ENCODE results near the gene ATP6V1D. TPM values are rescaled to one million over a fixed set of nuclear protein-coding genes. Genes with fewer than 3 reads are reported as not detected.

ATP6V1D gene
- total and polyA plus RNA-seq, 2 experiments from 2014 or later: 61.5 to 105 TPM

GRCh38 chr14:67370830-67371229 lies 11.2 kb upstream of the ATP6V1D start (continued):
- no peak for TF ChIP-seq ZNF114 (CRISPR knock-in tag; IDR thresholded peaks at IDR 0.05)
- TF ChIP-seq STAT1 (IDR thresholded peaks at IDR 0.05; ENCODE audit: unreplicated experiment): no peak
- no peak for TF ChIP-seq EZH2phosphoT487 (IDR thresholded peaks at IDR 0.05; ENCODE audit: unreplicated experiment)
- TF ChIP-seq REST (IDR thresholded peaks at IDR 0.05; ENCODE audit: unreplicated experiment): no peak
- no peak for TF ChIP-seq NANOG (IDR thresholded peaks at IDR 0.05; ENCODE audit: borderline replicate concordance)
- TF ChIP-seq CREB1 (CRISPR knock-in tag; IDR thresholded peaks at IDR 0.05; ENCODE audit: low read depth): no peak
- TF ChIP-seq CTCF (conservative IDR thresholded peaks at IDR 0.05; ENCODE audit: low read depth in 2 of 2): no peak

GRCh38 chr14:67365476-67365875 lies 5.9 kb upstream of the ATP6V1D start:
- Mint-ChIP-seq H3K27ac (no peak overlapping the region), H3K4me1 (peaks cover 9% of the 10 kb centered on the region; the same call in 2 of the 3 replicates), H3K4me3 (no peak overlapping the region), H3K36me3 (ENCODE audit: low read depth) (peaks cover 61% of the 10 kb centered on the region), H3K9me3 (no peaks in the 10 kb centered on the region), H3K27me3 (ENCODE audit: insufficient read depth, low read depth, poor library complexity) (peaks cover 2% of the 10 kb centered on the region)
- no peaks in the 10 kb centered on the region for H3K9me2 ChIP-seq (ENCODE audit: insufficient read depth)
- H3F3A ChIP-seq (replicated peaks; ENCODE audit: low read depth): no peaks in the 10 kb centered on the region
- no peaks in the 10 kb centered on the region for H3K27me3 ChIP-seq (ENCODE audit: insufficient read depth)
- no peak overlapping the region for H3K4me2 ChIP-seq
- H3K79me2 ChIP-seq (replicated peaks; ENCODE audit: insufficient read depth): peaks cover 60% of the 10 kb centered on the region
- no peak overlapping the region for H2AFZ ChIP-seq
- no peaks in the 10 kb centered on the region; the same call in 1 of the 2 replicates for H3K4me1 ChIP-seq (ENCODE audit: insufficient read depth)
- no peak overlapping the region for H3K4me3 ChIP-seq
- peaks cover 47% of the 10 kb centered on the region for H3K36me3 ChIP-seq (ENCODE audit: insufficient read depth)
- H3K27ac ChIP-seq (ENCODE audit: low read depth): no peak overlapping the region
- ATAC-seq: no peak
- DNase-seq (ENCODE audit: low spot score): no peak
- peaks cover 10% of the 10 kb centered on the region; the same call in 1 of the 2 replicates for H4K20me1 ChIP-seq (replicated peaks; ENCODE audit: insufficient read depth)
- TF ChIP-seq JUNB (IDR thresholded peaks at IDR 0.05; ENCODE audit: unreplicated experiment): no peak
- TF ChIP-seq POLR2AphosphoS5 (IDR thresholded peaks at IDR 0.05; ENCODE audit: low read depth): no peak
- no peak for TF ChIP-seq ZNF114 (CRISPR knock-in tag; IDR thresholded peaks at IDR 0.05)
- no peak for TF ChIP-seq CREB1 (CRISPR knock-in tag; IDR thresholded peaks at IDR 0.05; ENCODE audit: low read depth)
- TF ChIP-seq, protein P1, sequence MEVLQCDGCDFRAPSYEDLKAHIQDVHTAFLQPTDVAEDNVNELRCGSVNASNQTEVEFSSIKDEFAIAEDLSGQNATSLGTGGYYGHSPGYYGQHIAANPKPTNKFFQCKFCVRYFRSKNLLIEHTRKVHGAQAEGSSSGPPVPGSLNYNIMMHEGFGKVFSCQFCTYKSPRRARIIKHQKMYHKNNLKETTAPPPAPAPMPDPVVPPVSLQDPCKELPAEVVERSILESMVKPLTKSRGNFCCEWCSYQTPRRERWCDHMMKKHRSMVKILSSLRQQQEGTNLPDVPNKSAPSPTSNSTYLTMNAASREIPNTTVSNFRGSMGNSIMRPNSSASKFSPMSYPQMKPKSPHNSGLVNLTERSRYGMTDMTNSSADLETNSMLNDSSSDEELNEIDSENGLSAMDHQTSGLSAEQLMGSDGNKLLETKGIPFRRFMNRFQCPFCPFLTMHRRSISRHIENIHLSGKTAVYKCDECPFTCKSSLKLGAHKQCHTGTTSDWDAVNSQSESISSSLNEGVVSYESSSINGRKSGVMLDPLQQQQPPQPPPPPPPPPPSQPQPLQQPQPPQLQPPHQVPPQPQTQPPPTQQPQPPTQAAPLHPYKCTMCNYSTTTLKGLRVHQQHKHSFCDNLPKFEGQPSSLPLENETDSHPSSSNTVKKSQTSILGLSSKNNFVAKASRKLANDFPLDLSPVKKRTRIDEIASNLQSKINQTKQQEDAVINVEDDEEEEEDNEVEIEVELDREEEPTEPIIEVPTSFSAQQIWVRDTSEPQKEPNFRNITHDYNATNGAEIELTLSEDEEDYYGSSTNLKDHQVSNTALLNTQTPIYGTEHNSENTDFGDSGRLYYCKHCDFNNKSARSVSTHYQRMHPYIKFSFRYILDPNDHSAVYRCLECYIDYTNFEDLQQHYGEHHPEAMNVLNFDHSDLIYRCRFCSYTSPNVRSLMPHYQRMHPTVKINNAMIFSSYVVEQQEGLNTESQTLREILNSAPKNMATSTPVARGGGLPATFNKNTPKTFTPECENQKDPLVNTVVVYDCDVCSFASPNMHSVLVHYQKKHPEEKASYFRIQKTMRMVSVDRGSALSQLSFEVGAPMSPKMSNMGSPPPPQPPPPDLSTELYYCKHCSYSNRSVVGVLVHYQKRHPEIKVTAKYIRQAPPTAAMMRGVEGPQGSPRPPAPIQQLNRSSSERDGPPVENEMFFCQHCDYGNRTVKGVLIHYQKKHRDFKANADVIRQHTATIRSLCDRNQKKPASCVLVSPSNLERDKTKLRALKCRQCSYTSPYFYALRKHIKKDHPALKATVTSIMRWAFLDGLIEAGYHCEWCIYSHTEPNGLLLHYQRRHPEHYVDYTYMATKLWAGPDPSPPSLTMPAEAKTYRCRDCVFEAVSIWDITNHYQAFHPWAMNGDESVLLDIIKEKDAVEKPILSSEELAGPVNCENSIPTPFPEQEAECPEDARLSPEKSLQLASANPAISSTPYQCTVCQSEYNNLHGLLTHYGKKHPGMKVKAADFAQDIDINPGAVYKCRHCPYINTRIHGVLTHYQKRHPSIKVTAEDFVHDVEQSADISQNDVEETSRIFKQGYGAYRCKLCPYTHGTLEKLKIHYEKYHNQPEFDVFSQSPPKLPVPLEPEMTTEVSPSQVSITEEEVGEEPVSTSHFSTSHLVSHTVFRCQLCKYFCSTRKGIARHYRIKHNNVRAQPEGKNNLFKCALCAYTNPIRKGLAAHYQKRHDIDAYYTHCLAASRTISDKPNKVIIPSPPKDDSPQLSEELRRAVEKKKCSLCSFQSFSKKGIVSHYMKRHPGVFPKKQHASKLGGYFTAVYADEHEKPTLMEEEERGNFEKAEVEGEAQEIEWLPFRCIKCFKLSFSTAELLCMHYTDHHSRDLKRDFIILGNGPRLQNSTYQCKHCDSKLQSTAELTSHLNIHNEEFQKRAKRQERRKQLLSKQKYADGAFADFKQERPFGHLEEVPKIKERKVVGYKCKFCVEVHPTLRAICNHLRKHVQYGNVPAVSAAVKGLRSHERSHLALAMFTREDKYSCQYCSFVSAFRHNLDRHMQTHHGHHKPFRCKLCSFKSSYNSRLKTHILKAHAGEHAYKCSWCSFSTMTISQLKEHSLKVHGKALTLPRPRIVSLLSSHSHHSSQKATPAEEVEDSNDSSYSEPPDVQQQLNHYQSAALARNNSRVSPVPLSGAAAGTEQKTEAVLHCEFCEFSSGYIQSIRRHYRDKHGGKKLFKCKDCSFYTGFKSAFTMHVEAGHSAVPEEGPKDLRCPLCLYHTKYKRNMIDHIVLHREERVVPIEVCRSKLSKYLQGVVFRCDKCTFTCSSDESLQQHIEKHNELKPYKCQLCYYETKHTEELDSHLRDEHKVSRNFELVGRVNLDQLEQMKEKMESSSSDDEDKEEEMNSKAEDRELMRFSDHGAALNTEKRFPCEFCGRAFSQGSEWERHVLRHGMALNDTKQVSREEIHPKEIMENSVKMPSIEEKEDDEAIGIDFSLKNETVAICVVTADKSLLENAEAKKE (CRISPR knock-in tag; IDR thresholded peaks at IDR 0.05): no peak
- TF ChIP-seq STAT1 (IDR thresholded peaks at IDR 0.05; ENCODE audit: unreplicated experiment): no peak
- TF ChIP-seq CTCF (conservative IDR thresholded peaks at IDR 0.05; ENCODE audit: low read depth in 2 of 2): no peak
- no peak for TF ChIP-seq NANOG (IDR thresholded peaks at IDR 0.05; ENCODE audit: borderline replicate concordance)
- no peak for TF ChIP-seq ZNF331 (CRISPR knock-in tag; IDR thresholded peaks at IDR 0.05; ENCODE audit: low read depth)

Measured in GM23338 (cell line).